IMR-90 (cell line): ENCODE measurements around the gene AMDHD2. TPM values are rescaled to one million over a fixed set of nuclear protein-coding genes. Genes with fewer than 3 reads are reported as not detected.
A peak's percentile ranks its signal among the peaks of the same experiment; 100 is the strongest.

Source experiments
- ATAC-seq: fragments of 200-7000 bp; cut with Tn5 transposase; 2 replicates; pipeline ENCODE4 v1.9.1; 2020; ENCODE audit warnings: low read depth, mild to moderate bottlenecking, moderate library complexity
- BruUV-seq: library from RNA; stranded (reverse); fragments of 400-500 nt; replicated peaks from 2 replicates; lab custom pipeline; 2021; lab: Mats Ljungman, UMichigan
- CTCF ChIA-PET: fragments of 300-600 bp; formaldehyde crosslinking; extraction: SDS; loops from one replicate; lab custom pipeline; 2021; ENCODE audit warnings: antibody characterized with exemption; lab: Yijun Ruan, JAX
- POLR2A ChIA-PET: fragments of 300-600 bp; sonication (Branson Sonifier 250); formaldehyde crosslinking; loops from one replicate; lab custom pipeline; 2022; ENCODE audit warnings: antibody characterized with exemption; ENCODE audit not compliant: unreplicated experiment; lab: Charles Lee
- DNase-seq: peaks from one replicate; pipeline ENCODE4 v3.0.0; 2013
- H2AFZ ChIP-seq: replicated peaks from 2 replicates; pipeline ENCODE3; 2013; ENCODE audit warnings: low read length, mild to moderate bottlenecking; ENCODE audit not compliant: poor library complexity
- H2AK5ac ChIP-seq: 2 replicates; pipeline ENCODE4 v1.6.1; 2013; ENCODE audit warnings: low read depth, low read length, inconsistent platforms
- H2AK9ac ChIP-seq: replicated peaks from 2 replicates; pipeline ENCODE3; 2013; ENCODE audit warnings: mild to moderate bottlenecking, low read depth, low read length, moderate library complexity; ENCODE audit not compliant: poor library complexity
- H2BK120ac ChIP-seq: 2 replicates; pipeline ENCODE4 v1.6.1; 2013; ENCODE audit warnings: low read depth, low read length, inconsistent platforms
- H2BK15ac ChIP-seq: 3 replicates; pipeline ENCODE4 v1.6.1; 2013; ENCODE audit warnings: low read depth, low read length, inconsistent platforms
- H2BK20ac ChIP-seq: 2 replicates; pipeline ENCODE4 v1.6.1; 2013; ENCODE audit warnings: low read depth, mild to moderate bottlenecking, inconsistent platforms, low read length, moderate library complexity
- H2BK5ac ChIP-seq: 2 replicates; pipeline ENCODE4 v1.6.1; 2013; ENCODE audit warnings: mild to moderate bottlenecking, low read depth, low read length, inconsistent platforms; ENCODE audit not compliant: poor library complexity, severe bottlenecking
- H3K14ac ChIP-seq: replicated peaks from 2 replicates; pipeline ENCODE4 v1.6.1; 2013; ENCODE audit warnings: low read depth, low read length, inconsistent platforms
- H3K18ac ChIP-seq: 2 replicates; pipeline ENCODE4 v1.6.1; 2013; ENCODE audit warnings: low read depth, low read length, control low read depth
- H3K23ac ChIP-seq: 2 replicates; pipeline ENCODE4 v1.6.1; 2013; ENCODE audit warnings: low read depth, low read length, inconsistent platforms
- H3K27ac ChIP-seq: 2 replicates; pipeline ENCODE4 v1.5.1; 2013; ENCODE audit warnings: mild to moderate bottlenecking, control low read depth, low read length; ENCODE audit not compliant: insufficient read depth
- H3K27me3 ChIP-seq: 2 replicates; pipeline ENCODE4 v1.6.1; 2013; ENCODE audit warnings: low read length; ENCODE audit not compliant: control insufficient read depth, insufficient read depth
- H3K36me3 ChIP-seq: 2 replicates; pipeline ENCODE4 v1.6.1; 2013; ENCODE audit warnings: low read length, mixed read lengths; ENCODE audit not compliant: control insufficient read depth, insufficient read depth
- H3K4ac ChIP-seq: 2 replicates; pipeline ENCODE4 v1.6.1; 2013; ENCODE audit warnings: low read depth, low read length, inconsistent platforms
- H3K4me1 ChIP-seq: 2 replicates; pipeline ENCODE4 v1.6.1; 2013; ENCODE audit warnings: low read length, mixed read lengths; ENCODE audit not compliant: control insufficient read depth, insufficient read depth
- H3K4me2 ChIP-seq: 2 replicates; pipeline ENCODE4 v1.6.1; 2013; ENCODE audit warnings: low read depth, mild to moderate bottlenecking, control low read depth, low read length, moderate library complexity
- H3K4me3 ChIP-seq: 2 replicates; pipeline ENCODE4 v1.5.1; 2013; ENCODE audit warnings: low read depth, mild to moderate bottlenecking, control low read depth, low read length, moderate library complexity; ENCODE audit not compliant: insufficient read depth
- H3K56ac ChIP-seq: 2 replicates; pipeline ENCODE4 v1.6.1; 2013; ENCODE audit warnings: low read length, inconsistent platforms; ENCODE audit not compliant: insufficient read depth; ENCODE audit errors: extremely low read depth
- H3K79me1 ChIP-seq, 2 experiments: 2 replicates each; pipeline ENCODE4 v1.6.1; 2013; ENCODE audit warnings: low read length in 2 of 2, inconsistent platforms in 1 of 2, low read depth in 1 of 2
- H3K9ac ChIP-seq: 2 replicates; pipeline ENCODE4 v1.6.1; 2013; ENCODE audit warnings: low read depth, low read length, control low read depth
- H3K9me1 ChIP-seq: 2 replicates; pipeline ENCODE4 v1.6.1; 2013; ENCODE audit warnings: low read length, inconsistent platforms; ENCODE audit not compliant: insufficient read depth
- H3K9me3 ChIP-seq: 2 replicates; pipeline ENCODE4 v1.6.1; 2013; ENCODE audit warnings: low read length; ENCODE audit not compliant: control insufficient read depth, insufficient read depth
- H4K20me1 ChIP-seq: 2 replicates; pipeline ENCODE4 v1.6.1; 2013; ENCODE audit warnings: low read length, inconsistent platforms; ENCODE audit not compliant: insufficient read depth
- H4K5ac ChIP-seq: 2 replicates; pipeline ENCODE4 v1.6.1; 2013; ENCODE audit warnings: mild to moderate bottlenecking, low read depth, low read length, control low read depth
- H4K8ac ChIP-seq, 2 experiments: 2 replicates each; pipeline ENCODE4 v1.6.1; 2013; ENCODE audit warnings: low read depth in 2 of 2, low read length in 2 of 2, control low read depth in 1 of 2, inconsistent platforms in 1 of 2
- H4K91ac ChIP-seq: 2 replicates; pipeline ENCODE4 v1.6.1; 2013; ENCODE audit warnings: low read depth, low read length, inconsistent platforms; ENCODE audit not compliant: insufficient read depth
- BHLHE40 ChIP-seq: fragments of 150-350 bp; IDR thresholded peaks from 2 replicates; pipeline ENCODE4 v1.6.1; 2016; ENCODE audit warnings: mild to moderate bottlenecking, low read depth, low read length
- MXI1 ChIP-seq: IDR thresholded peaks from 2 replicates; pipeline ENCODE4 v1.6.1; 2012; ENCODE audit warnings: low read depth, mild to moderate bottlenecking, low read length, moderate library complexity, borderline replicate concordance
- RAD21 ChIP-seq: IDR thresholded peaks from 2 replicates; pipeline ENCODE4 v1.6.1; 2012; ENCODE audit warnings: low read length, improper control_type of control experiment
- WGBS, 2 experiments: methylation state at CpG; one replicate each; pipeline versions ENCODE4 v1.1.5 to v1.1.7; 2013; ENCODE audit warnings: missing lambda C conversion rate in 2 of 2; ENCODE audit not compliant: insufficient read length in 1 of 2; ENCODE audit errors: extremely low coverage in 2 of 2; 5-methylcytosine and 5-hydroxymethylcytosine counted together
- dilution Hi-C: fragments of 300-500 bp; cut with HindIII; formaldehyde crosslinking; loops from one replicate; pipeline ENCODE4 v1.14.3; 2018; ENCODE audit warnings: low sequenced_read_pairs; ENCODE audit not compliant: unreplicated experiment
- in situ Hi-C: fragments of 300-500 bp; cut with MboI; formaldehyde crosslinking; loops from 3 replicates; pipeline ENCODE4 v1.14.3; 2019; ENCODE audit warnings: low sequenced_read_pairs, inconsistent platforms, mixed read lengths
- intact Hi-C: fragments of 100-400 bp; cut with micrococcal nuclease; formaldehyde crosslinking; loops from 2 replicates; pipeline ENCODE4 v1.10.0; 2022
- polyA plus RNA-seq, 3 experiments: library from polyadenylated mRNA; depleted of rRNA; stranded (reverse); fragments of >200 nt; gene quantifications; 2 replicates each; pipeline ENCODE4 v1.2.3, GENCODE V29; 2012; ENCODE audit warnings: low replicate concordance in 1 of 3
- total RNA-seq: library from RNA; depleted of rRNA; stranded (reverse); fragments of >200 nt; gene quantifications from 2 replicates; pipeline ENCODE4 v1.2.3, GENCODE V29; 2012
- TF ChIP-seq, protein P1 (sequence below): fragments of 150-350 bp; IDR thresholded peaks from 2 replicates; pipeline ENCODE4 v1.6.1; 2017; ENCODE audit warnings: mild to moderate bottlenecking, antibody characterized with exemption, low read length, low read depth
- TF ChIP-seq, protein P2 (sequence below): fragments of 150-350 bp; IDR thresholded peaks from 2 replicates; pipeline ENCODE4 v1.6.1; 2016; ENCODE audit warnings: low read depth, mild to moderate bottlenecking, low read length, moderate library complexity, borderline replicate concordance

Gene AMDHD2
- total and polyA plus RNA-seq, 2 of the 4 experiments (the other 2 are of a cell fraction), result 10.6 to 30.3 TPM

DNA sequence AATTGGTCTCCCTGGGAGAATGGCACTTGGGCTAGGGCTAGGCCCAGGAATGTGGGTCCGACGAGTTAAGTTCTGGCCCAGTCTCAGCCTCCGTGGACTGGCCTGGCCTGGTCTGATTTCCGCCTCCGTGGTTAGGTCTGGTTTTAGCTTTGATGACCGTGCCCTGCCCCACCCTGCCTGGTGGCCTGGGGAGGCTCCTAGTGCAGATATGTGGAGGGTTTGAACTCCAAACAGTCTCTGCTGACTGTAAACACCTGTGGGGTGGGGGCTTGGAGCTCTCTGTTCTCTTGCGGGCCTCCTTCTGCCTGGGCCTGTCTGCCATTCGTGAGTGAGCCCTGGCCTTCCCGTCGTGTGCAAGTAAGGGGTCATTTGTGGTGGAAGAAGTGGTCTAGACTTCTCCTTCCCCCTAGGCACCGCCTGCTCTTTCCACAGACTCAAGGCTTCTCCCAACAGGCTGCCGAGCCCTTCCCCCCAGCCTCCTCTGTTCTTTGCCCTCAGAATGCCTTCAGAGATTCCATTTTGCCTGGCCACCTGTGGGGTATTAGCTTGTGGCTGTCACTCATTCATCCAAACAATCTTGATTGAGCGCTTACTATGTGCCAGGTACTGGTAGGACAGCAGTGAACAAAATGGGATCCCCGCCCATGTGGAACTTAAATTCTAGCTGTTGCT lies 4.9 kb upstream of the AMDHD2 start (continued):
- no peak for TF ChIP-seq MXI1

DNA sequence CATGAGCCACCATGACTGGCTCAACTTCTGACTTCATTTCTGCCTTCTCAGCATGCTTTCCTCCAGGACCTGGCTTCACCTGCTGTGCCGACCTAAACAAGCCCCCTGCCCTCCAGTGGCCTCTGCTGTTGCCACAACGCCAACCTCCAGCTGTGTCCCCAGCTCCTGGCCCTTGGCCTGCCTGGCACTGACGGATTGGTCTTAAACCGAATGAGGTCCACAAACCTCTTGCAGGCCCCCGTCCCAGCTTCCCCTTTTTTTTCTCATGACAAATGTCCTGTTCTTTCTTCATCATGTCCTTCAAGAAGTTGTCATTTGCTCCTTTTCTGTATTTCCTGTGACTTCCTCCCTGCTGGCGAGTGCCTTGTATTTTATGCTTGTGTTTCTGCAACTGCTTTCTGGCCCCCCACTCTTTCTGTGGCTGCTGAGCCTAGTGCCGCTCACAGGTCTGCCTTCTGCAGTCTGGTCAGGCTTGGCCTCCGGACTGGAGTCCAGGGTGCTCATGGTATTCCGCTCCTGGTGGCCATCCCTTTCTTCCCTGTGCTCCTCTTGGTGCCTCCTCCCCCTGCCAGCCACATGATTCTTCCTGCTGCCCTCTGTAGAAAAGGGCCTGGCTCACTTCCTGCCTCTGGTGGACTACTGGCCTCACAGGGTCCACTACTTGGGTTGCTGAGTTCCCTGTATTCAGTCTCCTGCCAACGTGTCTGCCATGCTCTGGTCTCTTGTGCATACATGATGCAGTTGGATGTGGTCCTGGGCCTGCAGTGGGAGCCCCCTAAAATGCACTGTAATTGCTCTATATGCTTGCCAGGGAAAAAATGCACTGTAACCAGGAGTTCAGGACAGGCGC lies 3.6 kb upstream of the AMDHD2 start:
- H4K20me1 ChIP-seq, result peaks cover 57% of the 10 kb centered on the region
- no peak overlapping the region for H4K91ac ChIP-seq
- 0 out of 2 replicates have a peak overlapping the region, but pooled peaks have one; percentile 24 for H2AK5ac ChIP-seq
- 0 out of 2 replicates have a peak overlapping the region, but pooled peaks have one; percentile 60 for H3K23ac ChIP-seq
- H2AK9ac ChIP-seq, result peak overlapping the region; percentile 45
- H4K5ac ChIP-seq, result no peak overlapping the region
- peaks cover 4% of the 10 kb centered on the region; the same call in 1 of the 2 replicates for H3K36me3 ChIP-seq
- H3K4me1 ChIP-seq, result peaks cover 17% of the 10 kb centered on the region
- peaks cover 22% of the 10 kb centered on the region for H3K9me1 ChIP-seq
- no peak overlapping the region for H3K4me3 ChIP-seq
- H3K4ac ChIP-seq, result 0 out of 2 replicates have a peak overlapping the region, but pooled peaks have one; percentile 22
- no peak overlapping the region for H3K9ac ChIP-seq
- intact Hi-C loops (no loop called here), in situ Hi-C loops (no loop called here), dilution Hi-C loops (no loop called here)
- no peak overlapping the region for H2BK120ac ChIP-seq
- H3K9me3 ChIP-seq, result no peaks in the 10 kb centered on the region
- ChIA-PET CTCF (no interaction called here), POLR2A (no interaction called here)
- peak overlapping the region; percentile 14; the same call in 1 of the 2 replicates for H3K4me2 ChIP-seq
- no peaks in the 10 kb centered on the region for H3K27me3 ChIP-seq
- no peak overlapping the region for H2BK20ac ChIP-seq
- TF ChIP-seq, protein P1, sequence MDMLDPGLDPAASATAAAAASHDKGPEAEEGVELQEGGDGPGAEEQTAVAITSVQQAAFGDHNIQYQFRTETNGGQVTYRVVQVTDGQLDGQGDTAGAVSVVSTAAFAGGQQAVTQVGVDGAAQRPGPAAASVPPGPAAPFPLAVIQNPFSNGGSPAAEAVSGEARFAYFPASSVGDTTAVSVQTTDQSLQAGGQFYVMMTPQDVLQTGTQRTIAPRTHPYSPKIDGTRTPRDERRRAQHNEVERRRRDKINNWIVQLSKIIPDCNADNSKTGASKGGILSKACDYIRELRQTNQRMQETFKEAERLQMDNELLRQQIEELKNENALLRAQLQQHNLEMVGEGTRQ, result peak; percentile 20; the same call in 1 of the 2 replicates
- TF ChIP-seq, protein P2, sequence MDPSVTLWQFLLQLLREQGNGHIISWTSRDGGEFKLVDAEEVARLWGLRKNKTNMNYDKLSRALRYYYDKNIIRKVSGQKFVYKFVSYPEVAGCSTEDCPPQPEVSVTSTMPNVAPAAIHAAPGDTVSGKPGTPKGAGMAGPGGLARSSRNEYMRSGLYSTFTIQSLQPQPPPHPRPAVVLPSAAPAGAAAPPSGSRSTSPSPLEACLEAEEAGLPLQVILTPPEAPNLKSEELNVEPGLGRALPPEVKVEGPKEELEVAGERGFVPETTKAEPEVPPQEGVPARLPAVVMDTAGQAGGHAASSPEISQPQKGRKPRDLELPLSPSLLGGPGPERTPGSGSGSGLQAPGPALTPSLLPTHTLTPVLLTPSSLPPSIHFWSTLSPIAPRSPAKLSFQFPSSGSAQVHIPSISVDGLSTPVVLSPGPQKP, result no peak
- TF ChIP-seq BHLHE40, result no peak
- TF ChIP-seq RAD21, result no peak
- no peak overlapping the region for H4K8ac ChIP-seq
- ATAC-seq (no peak), DNase-seq (peak; percentile 10)
- H2BK15ac ChIP-seq, result no peak overlapping the region
- WGBS, 2 experiments, result 81% methylated on average over 10 of the region's 11 CpGs; no CpG with 5 or more reads in 1 of the 2 experiments
- H3K18ac ChIP-seq, result no peak overlapping the region
- no peak overlapping the region for H2BK5ac ChIP-seq
- H3K79me1 ChIP-seq, result peaks cover 8 to 60% of the 10 kb centered on the region in 2 experiments
- H3K14ac ChIP-seq, result no peak overlapping the region
- no TSS peak for BruUV-seq
- no peak overlapping the region for H3K56ac ChIP-seq
- no peak overlapping the region for H3K27ac ChIP-seq
- H2AFZ ChIP-seq, result no peak overlapping the region
